Mesendoderm (in vitro differentiated cells): ENCODE measurements around the gene PBX1.
A peak's percentile ranks its signal among the peaks of the same experiment; 100 is the strongest.

Experiments
- DNase-seq: peaks from one replicate; pipeline ENCODE4 v3.0.0; 2013
- H2AK5ac ChIP-seq: 2 replicates; pipeline ENCODE4 v1.6.1; 2013; ENCODE audit warnings: low read length, inconsistent platforms
- H2BK120ac ChIP-seq: 2 replicates; pipeline ENCODE4 v1.6.1; 2013; ENCODE audit warnings: low read depth, mild to moderate bottlenecking, low read length, moderate library complexity, mixed read lengths
- H2BK15ac ChIP-seq: replicated peaks from 2 replicates; pipeline ENCODE4 v1.6.1; 2013; ENCODE audit warnings: low read depth, mild to moderate bottlenecking, moderate library complexity
- H2BK5ac ChIP-seq: 2 replicates; pipeline ENCODE4 v1.6.1; 2013; ENCODE audit warnings: low read length, inconsistent platforms
- H3K18ac ChIP-seq: 2 replicates; pipeline ENCODE4 v1.6.1; 2013; ENCODE audit warnings: mild to moderate bottlenecking, low read length, mixed read lengths
- H3K23ac ChIP-seq: one replicate; pipeline ENCODE4 v1.6.1; 2013; ENCODE audit warnings: low read length
- H3K27ac ChIP-seq: 2 replicates; pipeline ENCODE4 v1.5.1; 2013; ENCODE audit warnings: low read depth, mild to moderate bottlenecking, inconsistent platforms, low read length, moderate library complexity
- H3K27me3 ChIP-seq: 2 replicates; pipeline ENCODE4 v1.6.1; 2013; ENCODE audit warnings: low read length, control low read depth, mild to moderate bottlenecking, inconsistent platforms; ENCODE audit not compliant: insufficient read depth, poor library complexity
- H3K36me3 ChIP-seq: 2 replicates; pipeline ENCODE4 v1.6.1; 2013; ENCODE audit warnings: low read length, inconsistent platforms; ENCODE audit not compliant: control insufficient read depth, insufficient read depth
- H3K4ac ChIP-seq: one replicate; pipeline ENCODE4 v1.6.1; 2013; ENCODE audit warnings: low read depth, mild to moderate bottlenecking, low read length, moderate library complexity
- H3K4me1 ChIP-seq: 2 replicates; pipeline ENCODE4 v1.6.1; 2013; ENCODE audit warnings: low read depth, low read length, inconsistent platforms; ENCODE audit not compliant: control insufficient read depth
- H3K4me2 ChIP-seq: 2 replicates; pipeline ENCODE4 v1.6.1; 2013; ENCODE audit warnings: low read length
- H3K4me3 ChIP-seq: 2 replicates; pipeline ENCODE4 v1.5.1; 2013; ENCODE audit warnings: mild to moderate bottlenecking, low read length
- H3K56ac ChIP-seq: one replicate; pipeline ENCODE4 v1.6.1; 2013; ENCODE audit warnings: low read length
- H3K79me1 ChIP-seq: 2 replicates; pipeline ENCODE4 v1.6.1; 2013; ENCODE audit warnings: low read length, inconsistent platforms
- H3K79me2 ChIP-seq: 2 replicates; pipeline ENCODE4 v1.6.1; 2013; ENCODE audit warnings: mild to moderate bottlenecking, low read length; ENCODE audit not compliant: control insufficient read depth, insufficient read depth
- H3K9ac ChIP-seq: 2 replicates; pipeline ENCODE4 v1.6.1; 2013; ENCODE audit warnings: low read length, inconsistent platforms
- H4K5ac ChIP-seq: one replicate; pipeline ENCODE4 v1.6.1; 2013; ENCODE audit warnings: low read length
- H4K8ac ChIP-seq: one replicate; pipeline ENCODE4 v1.6.1; 2013; ENCODE audit warnings: low read depth, mild to moderate bottlenecking, control low read depth, low read length, moderate library complexity
- WGBS: extraction: QIAGEN DNeasy Blood & Tissue Kit; methylation state at CpG from one replicate; pipeline ENCODE4 v1.1.7; 2013; ENCODE audit warnings: low lambda C conversion rate, missing lambda C conversion rate; ENCODE audit not compliant: insufficient coverage; ENCODE audit errors: extremely low coverage; 5-methylcytosine and 5-hydroxymethylcytosine counted together

The PBX1 gene

DNA sequence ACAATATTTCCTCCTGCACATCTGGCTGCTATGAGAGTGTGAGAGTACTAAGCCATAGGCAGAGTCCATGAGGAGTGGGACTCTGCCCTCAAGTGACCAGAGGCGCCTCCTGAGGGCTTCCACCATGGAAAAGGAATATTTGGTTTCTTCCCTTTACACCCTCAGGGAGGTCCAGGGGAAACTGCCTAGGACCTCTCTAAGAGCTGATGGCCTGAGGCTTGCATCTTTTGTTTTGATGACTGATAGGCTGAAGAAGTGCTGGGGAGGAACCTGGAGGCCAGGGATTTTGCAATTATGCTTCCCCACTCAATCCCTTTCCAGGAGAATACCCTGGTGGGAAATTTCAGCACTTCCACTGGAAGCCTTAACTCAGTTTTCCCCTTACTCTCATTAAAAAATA, 111.0 kb downstream of the PBX1 start:
- H3K56ac ChIP-seq = no peak overlapping the region
- no peaks in the 10 kb centered on the region for H3K27me3 ChIP-seq
- no peaks in the 10 kb centered on the region for H3K4me1 ChIP-seq
- H3K4me3 ChIP-seq = no peak overlapping the region
- H3K23ac ChIP-seq = no peak overlapping the region
- H3K36me3 ChIP-seq = no peaks in the 10 kb centered on the region
- no peak overlapping the region for H2BK5ac ChIP-seq
- DNase-seq = no peak
- no peak overlapping the region for H4K5ac ChIP-seq
- H3K79me1 ChIP-seq = peaks cover 19% of the 10 kb centered on the region
- no peak overlapping the region for H2AK5ac ChIP-seq
- no peak overlapping the region for H3K9ac ChIP-seq
- H3K4me2 ChIP-seq = no peak overlapping the region
- H2BK15ac ChIP-seq = no peak overlapping the region
- H3K27ac ChIP-seq = no peak overlapping the region
- H4K8ac ChIP-seq = no peak overlapping the region
- WGBS = no CpG with 5 or more reads among the region's 1 CpG
- H3K18ac ChIP-seq = no peak overlapping the region
- H3K4ac ChIP-seq = no peak overlapping the region
- H3K79me2 ChIP-seq = peaks cover 4% of the 10 kb centered on the region
- H2BK120ac ChIP-seq = no peak overlapping the region

DNA sequence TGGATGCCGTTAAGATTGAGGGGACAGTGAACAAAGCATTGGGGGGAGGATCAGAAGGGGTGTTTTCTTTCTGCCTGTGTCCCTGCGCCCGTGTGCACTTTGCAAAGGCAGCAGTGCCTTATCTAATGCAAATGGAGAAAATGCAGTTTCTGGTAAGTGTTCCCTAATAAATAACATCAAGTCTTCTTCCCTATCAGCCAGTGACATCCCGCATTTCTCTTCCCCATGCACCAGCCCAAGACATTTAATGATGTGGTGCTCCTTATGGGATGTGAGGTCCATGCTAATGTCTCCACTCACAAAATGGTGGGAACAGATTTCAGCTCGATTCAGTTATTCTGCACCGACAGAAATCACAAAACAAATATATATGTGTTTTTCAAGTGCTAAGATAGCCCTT, 111.8 kb downstream of the PBX1 start:
- Histone ChIP-seq H3K4ac (no peak overlapping the region), H2AK5ac (no peak overlapping the region), H3K27me3 (no peaks in the 10 kb centered on the region), H3K27ac (no peak overlapping the region), H3K4me1 (no peaks in the 10 kb centered on the region), H3K23ac (no peak overlapping the region), H3K79me2 (peaks cover 4% of the 10 kb centered on the region), H2BK120ac (no peak overlapping the region), H3K4me2 (no peak overlapping the region), H4K8ac (no peak overlapping the region), H2BK15ac (no peak overlapping the region), H4K5ac (no peak overlapping the region), H3K56ac (no peak overlapping the region), H2BK5ac (no peak overlapping the region), H3K79me1 (peaks cover 18% of the 10 kb centered on the region), H3K18ac (no peak overlapping the region), H3K9ac (no peak overlapping the region), H3K36me3 (no peaks in the 10 kb centered on the region), H3K4me3 (no peak overlapping the region)
- no CpG with 5 or more reads among the region's 6 CpGs for WGBS
- DNase-seq = no peak

DNA sequence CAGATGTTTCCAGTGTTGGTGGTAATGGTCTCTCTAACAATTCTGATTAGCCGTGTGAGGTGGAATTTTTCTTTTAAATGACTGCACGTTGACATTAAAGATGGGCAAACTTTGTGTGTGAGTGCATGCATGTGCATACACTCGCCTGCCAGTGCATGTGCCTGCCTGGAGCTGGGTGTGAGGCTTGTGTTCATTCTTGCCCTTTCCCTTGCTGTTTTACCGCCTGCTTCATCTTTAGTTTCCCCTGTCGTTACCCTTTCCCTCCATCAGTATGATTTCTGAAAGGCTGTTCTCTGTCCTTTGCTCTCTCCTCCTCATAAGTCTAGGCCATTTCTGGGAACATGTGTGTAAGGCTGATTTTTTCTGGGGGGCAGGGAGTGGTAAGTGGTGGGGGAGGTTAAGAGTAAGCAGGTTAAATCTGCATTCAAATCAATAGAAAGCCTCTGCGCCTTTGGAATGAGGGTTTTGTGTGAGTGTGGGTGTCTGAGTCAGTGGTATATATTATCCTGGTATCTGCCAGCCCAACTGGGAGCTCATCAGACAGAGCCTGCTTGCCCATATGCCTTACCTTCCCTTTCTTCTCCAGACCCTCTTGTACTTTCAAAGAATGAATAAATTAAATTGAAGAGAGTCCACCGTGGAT, 112.5 kb downstream of the PBX1 start:
- WGBS = no CpG with 5 or more reads among the region's 7 CpGs
- no peak overlapping the region for H3K4me3 ChIP-seq
- H3K27me3 ChIP-seq = no peaks in the 10 kb centered on the region

GRCh38 chr1:164671966-164672571, 113.1 kb downstream of the PBX1 start:
- no peaks in the 10 kb centered on the region for H3K36me3 ChIP-seq
- no peak overlapping the region for H3K23ac ChIP-seq
- no peak overlapping the region for H3K27ac ChIP-seq
- H3K79me2 ChIP-seq = peaks cover 2% of the 10 kb centered on the region
- no peak overlapping the region for H2BK120ac ChIP-seq
- no peaks in the 10 kb centered on the region for H3K27me3 ChIP-seq
- no peak overlapping the region for H2BK15ac ChIP-seq
- H3K4me1 ChIP-seq = no peaks in the 10 kb centered on the region
- no peak overlapping the region for H3K4ac ChIP-seq
- no peak overlapping the region for H2BK5ac ChIP-seq
- no peak overlapping the region for H3K4me2 ChIP-seq
- no peak overlapping the region for H3K18ac ChIP-seq
- no peak overlapping the region for H2AK5ac ChIP-seq
- no peak overlapping the region for H4K8ac ChIP-seq
- H4K5ac ChIP-seq = no peak overlapping the region
- no peak overlapping the region for H3K4me3 ChIP-seq
- peak overlapping the region; percentile 3 for H3K56ac ChIP-seq
- no CpG with 5 or more reads among the region's 7 CpGs for WGBS
- H3K9ac ChIP-seq = no peak overlapping the region
- H3K79me1 ChIP-seq = peaks cover 15% of the 10 kb centered on the region
- DNase-seq = no peak

More for the DNA sequence above, 112.5 kb downstream of the PBX1 start:
- no peak overlapping the region for H2BK120ac ChIP-seq
- H3K79me2 ChIP-seq = peaks cover 2% of the 10 kb centered on the region
- no peak overlapping the region for H4K8ac ChIP-seq
- no peak overlapping the region for H3K4ac ChIP-seq
- no peak overlapping the region for H2AK5ac ChIP-seq
- H3K27ac ChIP-seq = no peak overlapping the region
- H3K4me2 ChIP-seq = no peak overlapping the region
- H3K4me1 ChIP-seq = no peaks in the 10 kb centered on the region
- H3K36me3 ChIP-seq = no peaks in the 10 kb centered on the region
- no peak overlapping the region for H3K56ac ChIP-seq
- H2BK15ac ChIP-seq = no peak overlapping the region
- H3K9ac ChIP-seq = no peak overlapping the region
- no peak overlapping the region for H2BK5ac ChIP-seq
- peak overlapping the region; percentile 29 for H3K23ac ChIP-seq
- H4K5ac ChIP-seq = no peak overlapping the region
- H3K18ac ChIP-seq = no peak overlapping the region
- peaks cover 17% of the 10 kb centered on the region for H3K79me1 ChIP-seq
- no peak for DNase-seq

- H3K79me2 ChIP-seq = peaks cover 2% of the 10 kb centered on the region
- no peak overlapping the region for H3K4ac ChIP-seq
- no peak overlapping the region for H3K4me3 ChIP-seq
- no peak overlapping the region for H3K9ac ChIP-seq
- WGBS = no CpG with 5 or more reads among the region's 3 CpGs
- peaks cover 16% of the 10 kb centered on the region for H3K79me1 ChIP-seq
- no peaks in the 10 kb centered on the region for H3K36me3 ChIP-seq
- H3K27me3 ChIP-seq = no peaks in the 10 kb centered on the region
- DNase-seq = no peak
- no peak overlapping the region for H3K18ac ChIP-seq
- no peak overlapping the region for H4K8ac ChIP-seq
- no peak overlapping the region for H3K27ac ChIP-seq
- no peak overlapping the region for H3K4me2 ChIP-seq
- no peak overlapping the region for H2BK15ac ChIP-seq
- H3K23ac ChIP-seq = no peak overlapping the region
- no peak overlapping the region for H3K56ac ChIP-seq
- H3K4me1 ChIP-seq = no peaks in the 10 kb centered on the region
- H4K5ac ChIP-seq = no peak overlapping the region
- H2BK120ac ChIP-seq = no peak overlapping the region
- no peak overlapping the region for H2AK5ac ChIP-seq
- no peak overlapping the region for H2BK5ac ChIP-seq
These were observed 113.6 kb downstream of the PBX1 start for GRCh38 chr1:164672588-164672987.
